K562 (cell line): ENCODE measurements around the gene AHNAK. TPM values are rescaled to one million over a fixed set of nuclear protein-coding genes. Genes with fewer than 3 reads are reported as not detected.

Experiments used
- CBX3 ChIP-seq, 2 experiments: IDR thresholded peaks; 1 replicate in 1 of 2; 2 replicates in 1 of 2; pipeline ENCODE4 v1.6.1; 2012; ENCODE audit warnings: inconsistent platforms in 2 of 2, low read length in 2 of 2, borderline replicate concordance in 1 of 2, control low read depth in 1 of 2
- NR4A1 ChIP-seq, 2 experiments: fragments of 250-450 bp in 1 of 2; fragments of 450-650 bp in 1 of 2; sonication (Bioruptor Pico) in 1 of 2; IDR thresholded peaks; 2 replicates each; pipeline versions ENCODE4 v1.4.0 to v1.6.1; 2016 to 2020; ENCODE audit warnings: mild to moderate bottlenecking in 2 of 2, missing compliant biosample characterization in 1 of 2, missing genetic modification characterization in 1 of 2, moderate library complexity in 1 of 2
- PHF21A ChIP-seq: fragments of 450-650 bp; IDR thresholded peaks from 2 replicates; pipeline ENCODE4 v1.6.1; 2017; ENCODE audit warnings: low read depth, borderline replicate concordance
- RCOR1 ChIP-seq, 2 experiments: IDR thresholded peaks; 2 replicates each; pipeline ENCODE4 v1.6.1; 2012; ENCODE audit warnings: low read depth in 2 of 2, low read length in 2 of 2, borderline replicate concordance in 1 of 2, improper control_type of control experiment in 1 of 2
- SAP30 ChIP-seq: fragments of 200-600 bp; sonication (generic); IDR thresholded peaks from 2 replicates; pipeline ENCODE4 v1.6.1; 2012; ENCODE audit warnings: borderline replicate concordance, low read depth, mild to moderate bottlenecking, moderate library complexity, low read length, control low read depth, inconsistent platforms; ENCODE audit not compliant: insufficient read depth, poor library complexity, severe bottlenecking
- SIN3A ChIP-seq, 2 experiments: fragments of 150-350 bp in 1 of 2; IDR thresholded peaks; 2 replicates each; pipeline ENCODE4 v1.6.1; 2011 to 2016; ENCODE audit warnings: borderline replicate concordance in 2 of 2, low read depth in 2 of 2, low read length in 2 of 2, mild to moderate bottlenecking in 2 of 2, moderate library complexity in 2 of 2; ENCODE audit not compliant: control insufficient read depth in 1 of 2
- SMAD4 ChIP-seq: fragments of 250-450 bp; sonication (Bioruptor Pico); conservative IDR thresholded peaks from 2 replicates; pipeline ENCODE4 v1.8.0; 2021; ENCODE audit warnings: inconsistent platforms, mild to moderate bottlenecking, moderate library complexity
- SMARCC2 ChIP-seq: fragments of 450-650 bp; IDR thresholded peaks from 2 replicates; pipeline ENCODE4 v1.6.1; 2017; ENCODE audit warnings: antibody characterized with exemption, moderate library complexity, mild to moderate bottlenecking, low read depth
- ZBTB9 ChIP-seq: fragments of 450-650 bp; formaldehyde crosslinking; IDR thresholded peaks from 2 replicates; pipeline ENCODE4 v1.4.0; 2020; ENCODE audit warnings: mild to moderate bottlenecking, moderate library complexity
- ZC3H8 ChIP-seq: fragments of 450-650 bp; IDR thresholded peaks from 2 replicates; pipeline ENCODE4 v1.6.1; 2017
- ZFP91 ChIP-seq: sonication (generic); formaldehyde crosslinking; IDR thresholded peaks from 2 replicates; pipeline ENCODE4 v1.8.0; 2022; ENCODE audit warnings: mild to moderate bottlenecking, missing genetic modification reagents
- ZNF311 ChIP-seq: fragments of 250-450 bp; sonication (Bioruptor Pico); IDR thresholded peaks from 2 replicates; pipeline ENCODE4 v1.4.0; 2020; ENCODE audit warnings: mild to moderate bottlenecking, moderate library complexity
- ZNF444 ChIP-seq: fragments of 250-450 bp; sonication (Bioruptor Pico); IDR thresholded peaks from 2 replicates; pipeline ENCODE4 v1.4.0; 2020; ENCODE audit warnings: mild to moderate bottlenecking, moderate library complexity
- ZNF445 ChIP-seq: fragments of 250-450 bp; sonication (Bioruptor Pico); IDR thresholded peaks from 2 replicates; pipeline ENCODE4 v1.4.0; 2020; ENCODE audit warnings: low read depth, mild to moderate bottlenecking, moderate library complexity
- polyA plus RNA-seq, 8 experiments: library from polyadenylated mRNA; depleted of rRNA in 4 of 8; stranded (reverse) in 5 of 8; unstranded in 3 of 8; fragments of >200 nt; fragmentation: Nextera tagmentation in 2 of 8; fragmentation: Illumina TruSeq in 1 of 8; extraction: Ambion mirVana in 2 of 8; extraction: Trizol in 1 of 8; gene quantifications; 2 replicates each; pipeline versions ENCODE4 v1.2.1 to v1.2.3, GENCODE V29; 2011 to 2014; ENCODE audit warnings: inconsistent platforms in 1 of 8, missing spikeins in 1 of 8
- total RNA-seq, 7 experiments: library from RNA; depleted of rRNA in 6 of 7; stranded (reverse); fragments of >200 nt in 6 of 7; fragmentation: Illumina TruSeq in 2 of 7; extraction: Trizol in 2 of 7; gene quantifications; 2 replicates each; pipeline versions ENCODE4 v1.2.1 to v1.2.3, GENCODE V29; 2011 to 2021; ENCODE audit warnings: low replicate concordance in 1 of 7
- TF ChIP-seq, protein P1 (sequence below): fragments of 450-650 bp; formaldehyde crosslinking; IDR thresholded peaks from 2 replicates; pipeline ENCODE4 v1.4.0; 2022; ENCODE audit warnings: mild to moderate bottlenecking, moderate library complexity
- TF ChIP-seq, protein P2 (sequence below): fragments of 450-650 bp; IDR thresholded peaks from 2 replicates; pipeline ENCODE4 v1.7.0; 2016; ENCODE audit warnings: borderline replicate concordance
- TF ChIP-seq, protein P3 (sequence below): fragments of 450-650 bp; formaldehyde crosslinking; IDR thresholded peaks from 2 replicates; pipeline ENCODE4 v1.4.0; 2022; ENCODE audit warnings: missing genetic modification characterization

AHNAK gene
- total and polyA plus RNA-seq, 9 of the 15 experiments (the other 6 are each of a cell fraction or from before 2014, with no cell fraction given), result 1.5 to 89.7 (median 45.0) TPM

GRCh38 chr11:62428871-62429560 lies 117.6 kb downstream of the AHNAK start (continued):
- TF ChIP-seq SAP30, result no peak
- TF ChIP-seq, protein P1, sequence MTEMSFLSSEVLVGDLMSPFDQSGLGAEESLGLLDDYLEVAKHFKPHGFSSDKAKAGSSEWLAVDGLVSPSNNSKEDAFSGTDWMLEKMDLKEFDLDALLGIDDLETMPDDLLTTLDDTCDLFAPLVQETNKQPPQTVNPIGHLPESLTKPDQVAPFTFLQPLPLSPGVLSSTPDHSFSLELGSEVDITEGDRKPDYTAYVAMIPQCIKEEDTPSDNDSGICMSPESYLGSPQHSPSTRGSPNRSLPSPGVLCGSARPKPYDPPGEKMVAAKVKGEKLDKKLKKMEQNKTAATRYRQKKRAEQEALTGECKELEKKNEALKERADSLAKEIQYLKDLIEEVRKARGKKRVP, result peak; percentile 52; the same call in 1 of the 2 replicates
- TF ChIP-seq, protein P2, sequence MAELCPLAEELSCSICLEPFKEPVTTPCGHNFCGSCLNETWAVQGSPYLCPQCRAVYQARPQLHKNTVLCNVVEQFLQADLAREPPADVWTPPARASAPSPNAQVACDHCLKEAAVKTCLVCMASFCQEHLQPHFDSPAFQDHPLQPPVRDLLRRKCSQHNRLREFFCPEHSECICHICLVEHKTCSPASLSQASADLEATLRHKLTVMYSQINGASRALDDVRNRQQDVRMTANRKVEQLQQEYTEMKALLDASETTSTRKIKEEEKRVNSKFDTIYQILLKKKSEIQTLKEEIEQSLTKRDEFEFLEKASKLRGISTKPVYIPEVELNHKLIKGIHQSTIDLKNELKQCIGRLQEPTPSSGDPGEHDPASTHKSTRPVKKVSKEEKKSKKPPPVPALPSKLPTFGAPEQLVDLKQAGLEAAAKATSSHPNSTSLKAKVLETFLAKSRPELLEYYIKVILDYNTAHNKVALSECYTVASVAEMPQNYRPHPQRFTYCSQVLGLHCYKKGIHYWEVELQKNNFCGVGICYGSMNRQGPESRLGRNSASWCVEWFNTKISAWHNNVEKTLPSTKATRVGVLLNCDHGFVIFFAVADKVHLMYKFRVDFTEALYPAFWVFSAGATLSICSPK, result no peak
- no peak for TF ChIP-seq NR4A1 (CRISPR knock-in tag; IDR thresholded peaks at IDR 0.05)
- TF ChIP-seq NR4A1 (tag; IDR thresholded peaks at IDR 0.05), result peak; percentile 85
- TF ChIP-seq ZNF444 (CRISPR knock-in tag), result peak; percentile 69; the same call in 1 of the 2 replicates
- TF ChIP-seq ZNF311 (CRISPR knock-in tag), result peak; percentile 61; the same call in 1 of the 2 replicates
- TF ChIP-seq CBX3 (IDR thresholded peaks at IDR 0.05; ENCODE audit: borderline replicate concordance in 1 of 2, low read length in 2 of 2), result no peak
- peak; percentile 83; the same call in 1 of the 2 replicates for TF ChIP-seq ZBTB9 (CRISPR knock-in tag)
- no peak for TF ChIP-seq ZFP91 (CRISPR knock-in tag)
- TF ChIP-seq SMAD4 (CRISPR knock-in tag), result 0 out of 2 replicates have a peak, but pooled peaks have one; percentile 30
- no peak for TF ChIP-seq PHF21A
- TF ChIP-seq SIN3A (IDR thresholded peaks at IDR 0.05; ENCODE audit: borderline replicate concordance in 2 of 2, control insufficient read depth in 1 of 2, low read depth in 2 of 2, low read length in 2 of 2), result no peak
- no peak for TF ChIP-seq ZC3H8
- TF ChIP-seq SMARCC2, result no peak
- TF ChIP-seq RCOR1 (IDR thresholded peaks at IDR 0.05; ENCODE audit: borderline replicate concordance in 1 of 2, low read depth in 2 of 2, low read length in 2 of 2), result no peak
- TF ChIP-seq, protein P3, sequence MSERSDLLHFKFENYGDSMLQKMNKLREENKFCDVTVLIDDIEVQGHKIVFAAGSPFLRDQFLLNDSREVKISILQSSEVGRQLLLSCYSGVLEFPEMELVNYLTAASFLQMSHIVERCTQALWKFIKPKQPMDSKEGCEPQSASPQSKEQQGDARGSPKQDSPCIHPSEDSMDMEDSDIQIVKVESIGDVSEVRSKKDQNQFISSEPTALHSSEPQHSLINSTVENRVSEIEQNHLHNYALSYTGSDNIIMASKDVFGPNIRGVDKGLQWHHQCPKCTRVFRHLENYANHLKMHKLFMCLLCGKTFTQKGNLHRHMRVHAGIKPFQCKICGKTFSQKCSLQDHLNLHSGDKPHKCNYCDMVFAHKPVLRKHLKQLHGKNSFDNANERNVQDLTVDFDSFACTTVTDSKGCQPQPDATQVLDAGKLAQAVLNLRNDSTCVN (CRISPR knock-in tag), result no peak
- TF ChIP-seq ZNF445, result no peak
